Activated T-cell treated with anti-CD3 and anti-CD28 coated beads for 4 hours (primary cell): ENCODE data around the gene RELCH.

Experiments used
- DNase-seq: peaks from one replicate; pipeline ENCODE4 v3.0.0-alpha.2; 2020

The RELCH gene

GRCh38 chr18:62325806-62326645 is 139.0 kb downstream of the RELCH start:
- no peak for DNase-seq

- no peak for DNase-seq
These were observed 139.7 kb downstream of the RELCH start for GRCh38 chr18:62326646-62327348.

GRCh38 chr18:62327977-62328376 is 140.9 kb downstream of the RELCH start:
- DNase-seq = no peak

- DNase-seq = no peak
These were observed 141.8 kb downstream of the RELCH start for GRCh38 chr18:62328586-62329525.

- no peak for DNase-seq
These were observed 142.8 kb downstream of the RELCH start for GRCh38 chr18:62329691-62330454.

- DNase-seq = no peak
These were observed 143.6 kb downstream of the RELCH start for GRCh38 chr18:62330650-62331049.

GRCh38 chr18:62331581-62332356 is 144.7 kb downstream of the RELCH start:
- no peak for DNase-seq

GRCh38 chr18:62332431-62332830 is 145.4 kb downstream of the RELCH start:
- no peak for DNase-seq

GRCh38 chr18:62332964-62333695 is 146.1 kb downstream of the RELCH start:
- DNase-seq = no peak

- DNase-seq = no peak
These were observed 147.1 kb downstream of the RELCH start for GRCh38 chr18:62334120-62334519.

GRCh38 chr18:62335494-62335893 is 148.4 kb downstream of the RELCH start:
- no peak for DNase-seq

GRCh38 chr18:62336618-62337017 is 149.6 kb downstream of the RELCH start:
- no peak for DNase-seq

- DNase-seq = no peak
These were observed 150.3 kb downstream of the RELCH start for GRCh38 chr18:62337336-62337735.

- no peak for DNase-seq
These were observed 151.5 kb downstream of the RELCH start for GRCh38 chr18:62338446-62339105.

GRCh38 chr18:62339106-62339988 is 152.3 kb downstream of the RELCH start:
- DNase-seq = no peak

GRCh38 chr18:62340996-62341395 is 153.9 kb downstream of the RELCH start:
- DNase-seq = no peak

- no peak for DNase-seq
These were observed 154.4 kb downstream of the RELCH start for GRCh38 chr18:62341473-62341872.

- DNase-seq = no peak
These were observed 155.8 kb downstream of the RELCH start for GRCh38 chr18:62342884-62343283.

- DNase-seq = no peak
These were observed 156.3 kb downstream of the RELCH start for GRCh38 chr18:62343316-62343715.
